Measurements from ENCODE around the gene SMCO2.

DNA sequence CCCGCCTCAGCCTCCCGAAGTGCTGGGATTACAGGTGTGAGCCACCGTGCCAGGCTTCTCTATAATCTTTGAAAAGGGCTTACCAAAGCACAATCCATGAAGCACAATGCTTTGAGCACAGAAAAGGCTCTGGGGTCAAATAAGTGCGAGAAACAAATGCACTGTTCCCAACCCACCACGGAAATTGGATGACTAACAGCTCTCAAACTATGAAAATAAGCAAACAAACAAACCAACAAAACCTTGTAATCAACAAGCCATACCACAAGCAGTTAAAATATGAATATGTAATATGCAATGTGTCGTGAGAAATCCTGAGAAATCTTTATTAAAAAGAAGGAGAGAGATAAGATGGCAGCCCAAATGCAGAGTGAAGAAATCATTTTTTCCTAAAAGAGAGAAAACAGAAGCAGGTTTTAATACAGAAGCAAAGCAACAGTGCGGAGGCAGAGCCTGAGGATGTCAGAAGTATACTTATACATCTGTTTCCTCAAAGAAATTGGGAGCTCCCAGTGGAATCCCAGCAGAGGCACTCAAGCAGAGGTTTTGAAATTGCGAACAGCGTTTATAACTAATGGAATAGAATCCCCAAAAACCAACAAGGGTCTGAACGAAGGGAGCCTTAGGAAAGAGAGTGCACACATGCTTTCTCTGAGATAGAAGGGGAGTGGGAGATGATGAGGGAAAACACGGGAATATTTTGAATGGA lies 17.1 kb downstream of the SMCO2 start:
- TF ChIP-seq, protein P1, sequence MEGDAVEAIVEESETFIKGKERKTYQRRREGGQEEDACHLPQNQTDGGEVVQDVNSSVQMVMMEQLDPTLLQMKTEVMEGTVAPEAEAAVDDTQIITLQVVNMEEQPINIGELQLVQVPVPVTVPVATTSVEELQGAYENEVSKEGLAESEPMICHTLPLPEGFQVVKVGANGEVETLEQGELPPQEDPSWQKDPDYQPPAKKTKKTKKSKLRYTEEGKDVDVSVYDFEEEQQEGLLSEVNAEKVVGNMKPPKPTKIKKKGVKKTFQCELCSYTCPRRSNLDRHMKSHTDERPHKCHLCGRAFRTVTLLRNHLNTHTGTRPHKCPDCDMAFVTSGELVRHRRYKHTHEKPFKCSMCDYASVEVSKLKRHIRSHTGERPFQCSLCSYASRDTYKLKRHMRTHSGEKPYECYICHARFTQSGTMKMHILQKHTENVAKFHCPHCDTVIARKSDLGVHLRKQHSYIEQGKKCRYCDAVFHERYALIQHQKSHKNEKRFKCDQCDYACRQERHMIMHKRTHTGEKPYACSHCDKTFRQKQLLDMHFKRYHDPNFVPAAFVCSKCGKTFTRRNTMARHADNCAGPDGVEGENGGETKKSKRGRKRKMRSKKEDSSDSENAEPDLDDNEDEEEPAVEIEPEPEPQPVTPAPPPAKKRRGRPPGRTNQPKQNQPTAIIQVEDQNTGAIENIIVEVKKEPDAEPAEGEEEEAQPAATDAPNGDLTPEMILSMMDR (IDR thresholded peaks at IDR 0.05) = no peak
- TF ChIP-seq POLR2AphosphoS5 (IDR thresholded peaks at IDR 0.05; ENCODE audit: insufficient read depth in 1 of 2, low read depth in 1 of 2) = no peak
